ENCODE measurements around the gene RDH8.

- TF ChIP-seq POLR2AphosphoS5 (IDR thresholded peaks at IDR 0.05; ENCODE audit: low read depth, low read length): no peak
- no peak for TF ChIP-seq CTCF (IDR thresholded peaks at IDR 0.05)
- no peak for TF ChIP-seq REST (IDR thresholded peaks at IDR 0.05; ENCODE audit: insufficient read depth in 1 of 2, low read depth in 2 of 2, low read length in 1 of 2)
- no peak for TF ChIP-seq TCF7L2 (IDR thresholded peaks at IDR 0.05; ENCODE audit: low read depth, low read length)
Observed at GRCh38 chr19:9967326-9967725, 46.0 kb upstream of the RDH8 start.
